ENCODE results near the gene SLC22A23.

The SLC22A23 gene

GRCh38 chr6:3353213-3353903 is 103.5 kb downstream of the SLC22A23 start:
- no peak for DNase-seq (ENCODE audit: low read depth in 2 of 2)

DNA sequence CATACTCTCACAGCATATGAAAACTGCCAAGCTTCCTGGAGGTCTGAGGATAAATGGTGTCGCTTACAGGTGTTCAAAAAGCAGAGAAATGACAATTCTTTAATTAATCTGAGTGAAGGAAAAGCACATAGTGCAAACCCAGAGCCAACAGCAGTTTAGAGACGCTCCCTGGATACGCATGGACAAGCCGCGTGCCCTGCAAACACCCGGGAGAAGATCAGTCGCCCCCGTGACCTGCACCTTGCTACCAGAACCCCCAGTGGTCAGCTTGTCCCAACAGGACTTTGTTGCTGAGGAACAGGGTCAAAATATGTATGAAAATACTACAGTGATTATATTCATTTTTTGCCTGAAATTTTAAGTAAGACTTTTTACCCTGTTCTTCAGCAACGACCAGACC is 104.2 kb downstream of the SLC22A23 start:
- no peak for DNase-seq (ENCODE audit: low read depth in 2 of 2)

DNA sequence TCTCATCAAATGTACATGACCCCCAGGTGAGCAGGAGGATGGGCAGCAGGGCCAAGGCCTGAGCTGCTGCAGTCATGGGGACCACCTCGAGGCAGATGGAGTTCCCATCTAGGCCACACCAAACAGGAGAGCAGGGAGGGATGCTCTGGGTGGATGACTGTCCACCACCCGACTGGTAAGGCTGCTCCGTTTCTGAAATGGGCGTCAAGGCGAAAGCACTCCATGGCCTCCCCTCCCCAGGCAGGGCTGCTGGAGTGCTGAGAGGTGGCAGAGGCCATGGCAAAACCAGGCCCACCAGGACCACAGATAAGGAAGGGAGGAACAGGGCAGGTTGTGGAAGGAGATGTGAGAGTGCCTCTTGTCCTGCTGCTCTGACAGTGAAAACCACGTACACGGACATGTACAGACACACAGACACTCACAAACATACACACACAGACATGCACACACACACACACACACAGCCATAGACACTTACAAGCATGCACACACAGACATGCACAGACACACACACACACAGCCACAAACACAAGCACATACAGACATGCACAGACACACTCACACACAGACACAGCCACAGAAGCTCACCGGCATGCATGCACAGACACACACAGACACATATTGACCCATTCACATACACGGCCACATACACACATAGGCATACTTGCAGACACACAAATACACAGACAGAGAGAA is 104.9 kb downstream of the SLC22A23 start:
- DNase-seq (ENCODE audit: low read depth in 2 of 2) = no peak

DNA sequence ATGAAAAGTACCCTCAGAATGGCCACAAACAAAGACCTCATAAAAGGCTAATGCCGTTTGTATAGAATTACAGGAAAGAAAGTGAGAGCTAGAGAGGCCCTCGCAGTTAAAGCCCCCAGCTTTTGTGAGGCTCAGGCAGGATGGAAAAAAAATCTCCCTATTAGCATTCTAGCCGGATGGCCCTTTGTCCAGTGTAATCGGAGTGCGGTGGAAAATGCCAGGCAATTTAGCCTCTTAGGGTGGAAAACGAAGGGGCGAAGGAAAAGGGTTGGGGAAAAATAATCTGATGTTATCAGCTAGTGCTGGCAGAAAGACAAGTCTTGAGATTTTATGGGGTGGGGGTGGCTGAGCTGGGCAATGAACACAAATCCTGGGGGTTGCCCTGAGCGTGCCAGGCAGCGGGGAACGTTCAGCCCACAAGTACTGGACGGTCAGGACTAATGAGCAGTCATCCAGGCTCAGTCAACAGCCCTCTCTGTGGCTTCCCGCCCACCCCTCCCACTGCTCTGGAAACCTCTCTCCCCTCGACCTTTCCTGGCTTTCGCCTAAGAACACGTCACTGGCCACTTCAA is 105.7 kb downstream of the SLC22A23 start:
- DNase-seq (ENCODE audit: low read depth in 2 of 2) = no peak

DNA sequence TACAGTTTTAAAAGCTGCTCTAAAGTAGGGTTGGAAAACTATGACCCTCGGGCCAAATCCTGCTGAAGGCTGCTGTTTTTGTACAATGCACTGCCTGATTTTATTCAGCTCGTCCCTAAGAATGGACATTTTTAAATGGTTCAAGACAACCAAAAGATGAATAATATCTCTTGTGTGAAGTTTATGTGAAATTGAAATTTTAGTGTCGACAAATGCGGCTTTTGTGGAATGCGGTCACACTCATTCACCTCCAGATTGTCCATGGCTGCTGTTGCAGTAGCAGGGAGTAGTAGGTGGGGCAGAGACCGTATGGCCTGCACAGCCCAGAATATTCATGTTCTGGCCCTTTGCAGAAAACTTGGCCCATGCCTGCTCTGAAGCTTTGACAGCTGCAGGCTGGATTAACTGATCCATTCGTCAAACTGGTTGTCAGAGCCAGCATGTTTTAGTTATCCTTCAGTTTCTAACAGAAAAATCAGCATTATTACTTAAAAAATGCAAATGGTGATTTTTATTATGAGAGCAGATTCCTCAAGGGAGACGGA is 106.5 kb downstream of the SLC22A23 start:
- no peak for DNase-seq (ENCODE audit: low read depth in 2 of 2)

GRCh38 chr6:3349388-3350251 is 107.2 kb downstream of the SLC22A23 start:
- no peak for DNase-seq (ENCODE audit: low read depth in 2 of 2)

DNA sequence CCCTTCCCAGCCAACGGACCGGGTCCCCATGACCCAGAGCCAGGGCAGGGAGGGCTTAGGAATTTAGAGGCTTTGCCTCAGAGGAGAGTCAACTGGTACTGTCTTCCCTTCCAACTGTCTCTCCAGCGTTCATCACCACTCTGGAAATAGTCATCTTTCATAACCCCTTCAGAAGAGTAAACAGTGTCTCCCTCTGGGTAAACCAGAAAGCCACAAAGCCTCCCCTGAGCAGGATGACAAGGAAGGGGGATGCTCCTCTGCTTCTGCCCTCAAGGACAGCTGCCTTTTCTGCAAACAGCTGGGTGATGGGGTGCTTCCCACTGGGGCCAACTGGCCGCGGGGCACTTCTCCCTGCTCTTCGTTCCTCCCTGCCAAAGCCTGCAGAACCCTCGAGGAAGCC is 108.0 kb downstream of the SLC22A23 start:
- no peak for DNase-seq (ENCODE audit: low read depth in 2 of 2)

DNA sequence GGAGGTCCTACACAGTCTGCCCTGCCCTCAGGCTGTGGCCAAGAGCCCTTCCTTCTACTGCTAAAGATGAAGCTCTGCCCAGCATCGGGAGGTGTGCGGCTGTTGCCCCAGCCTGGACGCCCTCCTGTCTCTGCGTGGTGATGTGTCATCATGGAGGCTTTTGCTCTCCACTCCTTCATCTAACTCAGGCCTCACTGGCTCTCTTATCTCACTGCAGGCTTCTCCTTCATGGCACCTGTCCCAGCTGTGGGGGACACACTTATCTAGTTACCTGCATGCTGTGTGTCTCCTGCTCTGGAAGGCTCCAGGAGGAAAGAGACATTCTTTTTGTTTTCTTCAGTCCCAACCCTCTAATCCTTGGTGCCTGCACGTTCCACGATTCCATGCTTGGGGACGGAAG is 109.0 kb downstream of the SLC22A23 start:
- no peak for DNase-seq (ENCODE audit: low read depth in 2 of 2)

DNA sequence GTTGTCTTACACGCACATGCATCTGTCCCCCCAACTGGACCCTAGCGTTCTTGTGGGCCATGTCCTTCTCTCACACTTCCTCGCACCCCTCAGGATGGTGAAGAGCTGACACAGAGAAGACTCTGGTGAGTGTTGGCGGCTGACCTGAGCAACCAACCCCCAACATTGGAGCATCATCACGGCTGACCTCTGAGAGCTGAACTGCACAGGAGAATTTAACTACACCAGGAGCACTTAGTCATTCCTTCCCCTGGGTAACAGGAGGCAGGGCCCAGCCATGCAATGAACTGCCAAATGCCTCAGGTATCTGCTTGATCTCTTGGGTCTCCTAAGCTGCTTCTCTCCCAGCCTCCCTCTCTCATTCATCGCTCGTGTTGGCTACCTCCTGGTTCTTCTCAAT is 109.6 kb downstream of the SLC22A23 start:
- DNase-seq (ENCODE audit: low read depth in 2 of 2) = no peak

DNA sequence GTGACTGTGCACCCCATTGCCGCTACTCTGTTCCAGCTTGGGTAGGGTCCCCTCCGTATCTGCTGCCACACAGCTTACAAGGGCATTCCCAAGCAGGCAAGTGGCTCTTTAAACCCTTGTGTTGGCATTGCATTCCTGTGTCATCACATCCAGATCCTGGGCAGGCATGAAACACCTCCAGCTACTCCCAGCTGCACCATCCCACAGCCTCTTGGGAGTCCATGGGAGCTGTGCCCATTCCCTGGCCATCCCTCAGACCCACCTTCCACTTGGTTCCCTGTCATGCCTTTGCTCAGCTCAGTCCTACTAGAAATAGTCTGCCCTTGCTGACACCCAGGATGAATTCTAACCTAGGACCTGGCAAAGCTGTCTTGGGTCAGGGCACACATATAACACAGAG is 110.4 kb downstream of the SLC22A23 start:
- no peak for DNase-seq (ENCODE audit: low read depth in 2 of 2)

GRCh38 chr6:3345836-3346235 is 111.0 kb downstream of the SLC22A23 start:
- DNase-seq (ENCODE audit: low read depth in 2 of 2) = no peak

DNA sequence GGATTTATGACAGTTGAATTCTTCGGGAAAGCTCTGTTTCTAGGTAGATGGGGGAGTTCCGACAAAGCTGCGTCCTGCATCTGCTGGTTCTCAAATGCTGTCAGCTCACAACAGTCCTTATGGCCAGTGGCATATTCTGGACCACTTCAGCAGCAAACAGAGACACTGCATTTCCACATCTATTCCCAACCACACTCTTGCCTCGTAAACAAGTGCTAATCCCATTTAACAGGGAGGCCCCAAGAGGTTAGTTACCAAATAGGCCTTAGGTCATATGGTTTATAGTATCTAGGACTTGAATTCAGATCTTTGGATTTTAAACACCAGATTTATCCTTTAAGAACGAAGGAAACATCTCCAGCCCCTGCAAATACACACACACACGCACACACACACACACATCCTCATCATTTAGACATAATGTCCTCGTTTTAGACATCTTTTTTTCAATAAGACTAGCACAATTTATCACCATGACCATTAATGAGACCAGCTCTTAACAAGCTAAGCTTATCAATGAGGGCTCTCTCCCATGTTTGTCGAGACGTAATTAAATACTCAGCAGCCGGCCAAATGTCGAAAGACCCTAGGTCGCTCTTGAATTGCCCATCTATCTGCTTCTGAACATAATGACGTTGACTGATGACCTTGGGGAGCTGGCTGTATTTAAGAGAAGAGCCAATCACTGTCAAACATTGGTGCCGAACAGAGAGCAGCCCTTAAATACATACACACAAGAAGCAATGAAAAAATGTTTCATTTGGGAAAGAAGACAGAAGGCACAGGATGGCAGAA is 113.6 kb downstream of the SLC22A23 start:
- DNase-seq (ENCODE audit: low read depth in 2 of 2) = no peak

GRCh38 chr6:3341467-3341866 is 115.4 kb downstream of the SLC22A23 start:
- DNase-seq (ENCODE audit: low read depth in 2 of 2) = no peak

DNA sequence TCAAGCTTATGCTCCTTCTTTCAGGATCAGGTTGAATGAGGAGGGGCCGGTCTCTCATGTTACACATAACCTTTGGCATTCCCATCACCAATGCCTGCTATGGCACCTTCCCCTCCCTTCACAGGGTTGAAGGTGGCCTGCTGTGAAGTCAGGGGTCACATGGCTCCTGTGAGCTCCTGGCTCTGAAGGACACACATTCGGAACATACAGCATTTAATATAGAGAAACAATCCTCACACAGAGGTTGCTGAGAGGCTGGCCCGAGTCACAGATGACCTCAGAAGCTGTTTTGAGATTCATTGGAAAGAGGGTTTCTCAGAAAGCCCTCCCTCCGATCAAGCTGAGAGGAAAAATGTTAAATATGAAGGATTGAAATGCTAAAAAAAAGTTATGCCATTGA is 116.0 kb downstream of the SLC22A23 start:
- no peak for DNase-seq (ENCODE audit: low read depth in 2 of 2)

DNA sequence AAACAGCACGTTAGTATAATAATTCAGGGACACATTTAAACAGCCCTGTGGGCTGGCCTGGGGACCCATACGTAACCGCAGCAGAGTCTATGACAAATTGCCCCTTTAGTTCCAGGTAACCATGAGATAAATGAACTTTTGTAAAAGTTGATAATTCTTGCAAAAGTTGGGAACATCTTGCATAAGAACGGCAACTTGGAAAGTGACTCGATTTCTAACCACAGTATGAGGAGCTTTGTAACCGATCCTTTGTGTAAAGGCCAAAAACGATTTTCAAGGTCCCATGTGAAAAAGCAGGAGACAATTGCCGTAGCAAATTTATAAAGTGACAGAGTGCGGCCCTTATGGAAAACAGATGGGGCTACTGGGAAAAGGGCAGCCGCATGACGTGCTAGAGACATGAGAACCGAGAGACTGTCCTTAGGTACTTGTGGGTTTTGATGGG is 116.5 kb downstream of the SLC22A23 start:
- no peak for DNase-seq (ENCODE audit: low read depth in 2 of 2)

- DNase-seq (ENCODE audit: low read depth in 2 of 2) = no peak
Observed at GRCh38 chr6:3339811-3340210, 117.0 kb downstream of the SLC22A23 start.

DNA sequence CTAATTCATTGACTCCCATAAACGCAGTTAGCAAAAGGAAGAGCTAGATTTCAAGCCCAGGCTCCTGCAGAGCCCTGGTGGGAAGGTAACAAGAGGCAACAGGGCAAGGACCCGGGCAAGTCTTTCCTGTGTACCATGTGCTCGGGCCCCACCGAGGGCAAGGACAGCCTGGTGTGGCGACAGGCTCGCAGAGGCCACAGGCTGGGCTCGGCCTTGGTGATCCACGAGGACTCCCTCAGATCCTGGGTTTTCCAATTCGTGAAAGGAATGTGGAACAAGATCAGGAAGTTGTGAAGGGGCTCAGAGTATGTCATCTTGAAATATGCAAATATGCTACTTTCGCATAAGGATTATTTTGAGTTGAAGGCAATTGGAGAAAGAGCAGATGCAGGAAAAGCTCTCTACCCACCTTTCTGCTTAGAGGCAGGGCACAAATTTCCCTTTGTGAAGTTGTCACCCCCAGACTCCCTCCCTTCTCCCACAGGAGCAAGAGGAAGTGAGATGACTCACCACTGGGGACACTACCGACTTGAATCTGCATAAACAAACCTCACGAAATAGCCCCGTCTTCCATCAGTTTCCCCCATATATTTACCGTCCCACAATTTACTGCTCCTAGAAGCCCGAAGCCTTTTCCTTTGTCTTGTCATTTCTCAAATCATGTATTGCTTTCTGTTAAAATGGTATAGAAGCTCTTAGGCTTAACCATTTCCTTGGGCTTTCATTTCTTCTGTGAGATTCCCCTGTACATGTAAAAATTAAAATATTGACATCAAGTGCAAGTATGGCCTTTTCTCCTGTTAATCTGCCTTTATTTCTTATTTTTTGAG is 119.1 kb downstream of the SLC22A23 start:
- no peak for DNase-seq (ENCODE audit: low read depth in 2 of 2)

DNA sequence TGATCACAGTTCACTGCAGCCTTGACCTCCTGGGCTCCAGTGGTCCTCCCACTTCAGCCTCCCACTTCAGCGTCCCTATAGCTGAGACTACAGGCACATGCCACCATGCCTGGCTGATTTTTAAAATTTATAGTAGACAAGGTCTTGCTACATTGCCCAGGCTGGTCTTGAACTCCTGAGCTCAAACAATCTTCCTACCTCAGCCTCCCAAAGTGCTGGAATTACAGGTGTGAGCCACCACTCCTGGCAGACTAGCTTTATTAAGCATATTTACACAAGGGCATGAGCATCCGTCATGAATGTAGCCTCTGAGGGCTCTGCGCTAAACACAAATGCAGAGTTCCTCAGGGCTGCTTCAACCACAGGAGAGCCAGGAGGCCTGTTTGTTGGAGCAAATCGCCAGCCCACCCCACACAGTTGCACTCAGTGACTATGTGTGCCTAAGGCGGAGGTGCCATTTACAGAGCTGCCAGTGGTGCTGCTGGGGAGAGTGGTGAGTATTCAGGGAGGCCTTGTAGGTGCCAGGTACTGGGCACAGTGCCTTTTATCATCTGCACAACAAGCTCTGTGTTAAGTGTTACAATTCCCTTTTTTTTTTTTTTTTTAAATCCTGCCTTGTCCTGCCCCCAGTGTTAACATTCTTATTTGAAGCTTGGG is 119.9 kb downstream of the SLC22A23 start:
- no peak for DNase-seq (ENCODE audit: low read depth in 2 of 2)

DNA sequence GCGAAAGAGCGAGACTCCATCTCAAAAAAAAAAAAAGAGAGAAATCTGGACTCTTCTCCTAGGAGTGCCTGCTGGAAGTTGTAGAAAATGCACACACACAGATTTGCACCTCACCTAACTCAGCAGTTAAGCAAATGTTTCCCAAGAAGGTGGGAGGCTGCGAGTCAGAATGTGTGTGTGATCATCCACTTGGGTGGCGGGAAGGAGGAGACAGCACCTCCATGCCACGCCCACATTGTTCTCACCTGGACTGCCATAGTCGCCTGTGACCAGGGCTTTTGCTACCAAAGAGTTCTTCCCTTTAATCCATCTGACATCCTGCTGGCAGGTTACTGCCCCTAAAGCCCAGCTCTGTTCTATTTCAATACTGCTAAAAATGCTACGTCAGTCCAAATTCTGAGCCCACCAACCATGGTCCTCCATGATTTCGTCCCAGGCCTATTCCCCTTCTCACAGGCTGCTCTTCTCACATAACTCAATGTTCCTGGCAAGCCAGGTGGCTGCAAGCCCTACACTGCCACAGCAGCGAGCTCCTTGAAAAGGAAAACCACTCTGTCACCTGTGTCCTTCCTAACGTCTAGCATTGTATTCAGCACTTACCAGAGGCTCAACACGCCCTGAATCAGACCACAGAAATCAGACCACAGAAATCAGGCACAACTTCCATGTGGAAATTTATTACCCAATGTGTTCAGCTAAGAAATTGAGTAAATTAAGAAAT is 120.6 kb downstream of the SLC22A23 start:
- DNase-seq (ENCODE audit: low read depth in 2 of 2) = no peak
